ENCODE data around the gene NECTIN1. TPM values are rescaled to one million over a fixed set of nuclear protein-coding genes. Genes with fewer than 3 reads are reported as not detected.

Gene NECTIN1
- total RNA-seq, 1 experiment from 2014 or later: 19.9 TPM

DNA sequence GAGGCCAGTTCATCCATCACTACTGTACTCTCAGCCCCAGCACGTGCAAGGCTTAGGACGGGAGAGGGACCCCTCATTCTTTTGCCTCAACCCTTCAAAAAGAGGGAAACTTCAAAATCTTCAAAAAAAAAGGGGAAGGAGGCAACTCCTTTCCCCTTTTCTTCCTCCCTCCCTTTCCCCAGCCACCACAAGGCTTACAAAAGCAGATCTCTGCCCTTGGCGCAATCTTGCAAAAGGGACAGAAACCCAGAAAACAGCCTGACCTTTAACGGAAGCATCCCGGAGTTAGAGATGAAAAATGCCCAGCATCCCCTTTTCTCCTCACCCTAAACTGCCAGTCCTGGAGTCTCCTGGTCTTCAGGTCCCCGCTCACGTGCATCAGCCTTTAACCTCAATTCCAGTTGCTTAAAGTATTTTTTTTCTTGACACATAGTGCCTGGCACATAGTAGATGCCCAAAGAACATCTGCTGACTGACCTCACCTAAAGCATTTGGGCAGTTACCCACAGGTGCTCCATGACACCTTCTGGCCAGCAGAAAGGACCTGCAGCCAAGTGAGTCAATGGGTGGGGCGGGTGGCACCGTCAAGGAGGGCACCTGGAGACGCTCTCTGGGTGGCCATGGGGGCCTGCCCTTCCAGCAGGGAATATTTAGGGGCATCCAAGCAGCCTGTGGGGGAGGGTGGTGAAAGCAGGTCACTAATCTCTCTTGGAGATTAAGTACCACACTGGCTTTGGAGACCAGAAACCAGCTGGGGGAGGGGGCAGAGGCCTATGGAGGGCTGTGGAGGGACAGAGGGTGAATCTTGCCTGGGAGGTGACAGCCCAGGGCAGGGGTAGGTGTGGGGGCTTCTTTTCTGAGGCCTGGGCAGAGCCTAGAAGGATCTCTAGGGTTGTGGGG, 16.3 kb downstream of the NECTIN1 start:
- Histone ChIP-seq H4K20me1 (ENCODE audit: low read length) (no peaks in the 10 kb centered on the region), H3K27me3 (ENCODE audit: low read length) (no peaks in the 10 kb centered on the region), H3K79me2 (ENCODE audit: low read length) (peaks cover 6% of the 10 kb centered on the region; the same call in 1 of the 2 replicates), H3K4me1 (ENCODE audit: insufficient read depth, low read length) (no peaks in the 10 kb centered on the region; the same call in 1 of the 2 replicates), H3K27ac (ENCODE audit: low read length) (no peak overlapping the region), H3K9ac (ENCODE audit: low read length) (no peak overlapping the region), H3K9me3 (ENCODE audit: low read length) (no peaks in the 10 kb centered on the region), H3K9me2 (replicated peaks; ENCODE audit: low read length) (no peaks in the 10 kb centered on the region), H3K4me3 (ENCODE audit: low read length) (no peak overlapping the region), H2AFZ (ENCODE audit: low read length) (no peak overlapping the region), H3K4me2 (ENCODE audit: low read length) (no peak overlapping the region), H3K36me3 (ENCODE audit: low read depth, low read length) (no peaks in the 10 kb centered on the region), H3F3A (ENCODE audit: low read length, unreplicated experiment) (no peaks in the 10 kb centered on the region)
- ChIA-PET CTCF (no interaction called here), POLR2A (ENCODE audit: unreplicated experiment) (no interaction called here)
- TF ChIP-seq EZH2 (IDR thresholded peaks at IDR 0.05; ENCODE audit: low read length, unreplicated experiment) (no peak), EZH2phosphoT487 (IDR thresholded peaks at IDR 0.05; ENCODE audit: borderline replicate concordance, low read length) (no peak)
- TF ChIP-seq, protein P1, sequence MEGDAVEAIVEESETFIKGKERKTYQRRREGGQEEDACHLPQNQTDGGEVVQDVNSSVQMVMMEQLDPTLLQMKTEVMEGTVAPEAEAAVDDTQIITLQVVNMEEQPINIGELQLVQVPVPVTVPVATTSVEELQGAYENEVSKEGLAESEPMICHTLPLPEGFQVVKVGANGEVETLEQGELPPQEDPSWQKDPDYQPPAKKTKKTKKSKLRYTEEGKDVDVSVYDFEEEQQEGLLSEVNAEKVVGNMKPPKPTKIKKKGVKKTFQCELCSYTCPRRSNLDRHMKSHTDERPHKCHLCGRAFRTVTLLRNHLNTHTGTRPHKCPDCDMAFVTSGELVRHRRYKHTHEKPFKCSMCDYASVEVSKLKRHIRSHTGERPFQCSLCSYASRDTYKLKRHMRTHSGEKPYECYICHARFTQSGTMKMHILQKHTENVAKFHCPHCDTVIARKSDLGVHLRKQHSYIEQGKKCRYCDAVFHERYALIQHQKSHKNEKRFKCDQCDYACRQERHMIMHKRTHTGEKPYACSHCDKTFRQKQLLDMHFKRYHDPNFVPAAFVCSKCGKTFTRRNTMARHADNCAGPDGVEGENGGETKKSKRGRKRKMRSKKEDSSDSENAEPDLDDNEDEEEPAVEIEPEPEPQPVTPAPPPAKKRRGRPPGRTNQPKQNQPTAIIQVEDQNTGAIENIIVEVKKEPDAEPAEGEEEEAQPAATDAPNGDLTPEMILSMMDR (conservative IDR thresholded peaks at IDR 0.05; ENCODE audit: low read depth, low read length): no peak
- no peak for DNase-seq
- intact Hi-C loops (cut with micrococcal nuclease): no loop called here
- ATAC-seq: no peak
- no TSS peak for BruUV-seq (replicated peaks)

DNA sequence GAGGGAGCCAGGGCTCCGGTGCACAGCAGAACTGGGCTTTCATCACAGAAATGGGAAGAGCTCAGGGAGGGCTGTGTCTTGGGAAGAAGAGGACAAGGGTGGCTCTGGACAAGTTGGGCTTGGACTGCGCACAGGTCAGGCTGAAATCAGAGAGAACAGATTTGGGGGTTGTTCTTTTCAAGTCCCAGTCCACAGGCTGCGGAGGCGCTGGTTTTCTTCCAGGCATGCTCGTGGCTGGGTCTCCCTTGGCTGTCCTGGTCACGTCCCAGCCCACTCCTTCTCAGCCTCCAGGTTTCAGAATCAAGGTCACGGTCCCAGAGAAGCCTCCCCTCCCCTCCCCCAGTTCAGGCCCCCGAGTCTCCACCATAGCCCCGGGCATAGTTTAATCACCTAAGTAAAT, 17.0 kb downstream of the NECTIN1 start:
- H3K36me3 ChIP-seq (ENCODE audit: low read depth, low read length): no peaks in the 10 kb centered on the region
- no peak overlapping the region for H3K4me3 ChIP-seq (ENCODE audit: low read length)
- no peak overlapping the region for H3K9ac ChIP-seq (ENCODE audit: low read length)
- no peak for ATAC-seq
- no peaks in the 10 kb centered on the region for H3F3A ChIP-seq (ENCODE audit: low read length, unreplicated experiment)
- BruUV-seq (replicated peaks): no TSS peak
- no peaks in the 10 kb centered on the region for H3K9me2 ChIP-seq (replicated peaks; ENCODE audit: low read length)
- no peaks in the 10 kb centered on the region; the same call in 1 of the 2 replicates for H3K4me1 ChIP-seq (ENCODE audit: insufficient read depth, low read length)
- H2AFZ ChIP-seq (ENCODE audit: low read length): no peak overlapping the region
- no peak overlapping the region for H3K27ac ChIP-seq (ENCODE audit: low read length)
- TF ChIP-seq EZH2 (IDR thresholded peaks at IDR 0.05; ENCODE audit: low read length, unreplicated experiment) (no peak), EZH2phosphoT487 (IDR thresholded peaks at IDR 0.05; ENCODE audit: borderline replicate concordance, low read length) (no peak)
- TF ChIP-seq, protein P1 (conservative IDR thresholded peaks at IDR 0.05; ENCODE audit: low read depth, low read length): no peak
- intact Hi-C loops (cut with micrococcal nuclease): no loop called here
- no peaks in the 10 kb centered on the region for H4K20me1 ChIP-seq (ENCODE audit: low read length)
- ChIA-PET CTCF (interaction anchor here (0.6 kb wide), 1 partner anchor 512 kb away, joined by 3 read pairs; no protein-coding TSS in a partner anchor), POLR2A (ENCODE audit: unreplicated experiment) (no interaction called here)
- H3K4me2 ChIP-seq (ENCODE audit: low read length): no peak overlapping the region
- no peaks in the 10 kb centered on the region for H3K27me3 ChIP-seq (ENCODE audit: low read length)
- peaks cover 6% of the 10 kb centered on the region; the same call in 1 of the 2 replicates for H3K79me2 ChIP-seq (ENCODE audit: low read length)
- no peaks in the 10 kb centered on the region for H3K9me3 ChIP-seq (ENCODE audit: low read length)
- DNase-seq: no peak

DNA sequence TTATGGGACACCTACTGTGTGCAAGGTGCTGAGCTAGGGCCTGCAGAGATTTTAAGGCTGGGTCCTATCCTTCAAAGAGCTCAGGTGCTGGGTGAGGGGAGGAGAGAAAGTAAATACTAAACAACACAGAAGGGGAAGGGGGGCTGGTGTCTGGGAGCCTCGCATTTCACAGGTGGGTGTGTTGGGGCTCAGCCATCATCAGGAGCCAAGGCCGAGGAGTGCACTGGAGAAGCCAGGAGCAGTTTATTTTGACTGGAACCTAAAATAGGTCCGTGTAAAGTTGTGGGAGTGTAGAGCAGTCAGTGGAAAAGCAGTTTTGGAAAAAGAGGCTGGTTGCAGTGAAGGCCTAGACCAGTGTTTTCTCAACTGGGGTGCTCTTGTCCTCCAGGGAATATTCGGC, 17.5 kb downstream of the NECTIN1 start:
- Histone ChIP-seq H3K27ac (ENCODE audit: low read length) (no peak overlapping the region), H3K27me3 (ENCODE audit: low read length) (no peaks in the 10 kb centered on the region), H3K9me3 (ENCODE audit: low read length) (no peaks in the 10 kb centered on the region), H3K4me1 (ENCODE audit: insufficient read depth, low read length) (no peaks in the 10 kb centered on the region; the same call in 1 of the 2 replicates), H3K9ac (ENCODE audit: low read length) (no peak overlapping the region), H3K36me3 (ENCODE audit: low read depth, low read length) (no peaks in the 10 kb centered on the region), H3K9me2 (replicated peaks; ENCODE audit: low read length) (no peaks in the 10 kb centered on the region), H3K4me3 (ENCODE audit: low read length) (no peak overlapping the region), H2AFZ (ENCODE audit: low read length) (no peak overlapping the region), H4K20me1 (ENCODE audit: low read length) (peaks cover 5% of the 10 kb centered on the region; the same call in 1 of the 2 replicates), H3F3A (ENCODE audit: low read length, unreplicated experiment) (no peaks in the 10 kb centered on the region), H3K4me2 (ENCODE audit: low read length) (no peak overlapping the region), H3K79me2 (ENCODE audit: low read length) (0 out of 2 replicates have a peak, but pooled peaks cover 2% of the 10 kb centered on the region)
- ChIA-PET POLR2A (ENCODE audit: unreplicated experiment) (no interaction called here), CTCF (interaction anchor here (0.6 kb wide), 1 partner anchor 513 kb away, joined by 3 read pairs; no protein-coding TSS in a partner anchor)
- intact Hi-C loops (cut with micrococcal nuclease): no loop called here
- ATAC-seq: no peak
- no TSS peak for BruUV-seq (replicated peaks)
- TF ChIP-seq EZH2 (IDR thresholded peaks at IDR 0.05; ENCODE audit: low read length, unreplicated experiment) (no peak), EZH2phosphoT487 (IDR thresholded peaks at IDR 0.05; ENCODE audit: borderline replicate concordance, low read length) (no peak)
- TF ChIP-seq, protein P1 (conservative IDR thresholded peaks at IDR 0.05; ENCODE audit: low read depth, low read length): no peak
- no peak for DNase-seq

All from PC-3 (cell line).